Stomach (tissue), 4 donors: ENCODE measurements around the gene PEPD.

ENCODE experiments used
- POLR2A ChIP-seq, 4 donors: fragments of 450-650 bp; IDR thresholded peaks; one replicate each; pipeline ENCODE4 v1.6.1; 2016; ENCODE audit warnings: antibody characterized with exemption in 4 of 4, control low read depth in 2 of 4, mild to moderate bottlenecking in 1 of 4, moderate library complexity in 1 of 4
- TF ChIP-seq, protein P1 (sequence below), 7 experiments: fragments of 450-650 bp in 4 of 7; fragments of 200-600 bp in 3 of 7; sonication (generic) in 3 of 7; IDR thresholded peaks; one replicate each; pipeline ENCODE4 v1.5.1; 2016 to 2019; ENCODE audit warnings: antibody characterized with exemption in 7 of 7, control low read depth in 2 of 7, mild to moderate bottlenecking in 1 of 7

DNA sequence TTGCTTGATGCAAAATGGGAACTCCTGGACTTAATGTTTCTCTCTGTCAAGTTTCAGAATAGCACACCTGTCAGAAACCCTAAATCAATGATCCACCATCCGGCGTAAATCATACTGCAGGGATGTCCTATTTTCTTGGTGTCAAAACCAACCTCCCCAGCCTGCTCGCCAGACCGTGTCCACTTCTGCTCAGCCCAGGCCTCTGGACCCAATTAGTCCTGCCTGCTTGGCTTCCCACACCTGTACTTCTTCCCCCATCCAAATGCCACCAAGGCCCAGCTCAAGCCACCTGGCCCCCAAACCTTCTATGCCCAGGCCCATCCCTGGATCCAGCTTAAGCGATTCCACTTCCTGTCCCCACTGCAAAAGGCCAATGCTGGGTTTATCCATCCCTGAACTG is 25.1 kb upstream of the PEPD start:
- TF ChIP-seq, protein P1, sequence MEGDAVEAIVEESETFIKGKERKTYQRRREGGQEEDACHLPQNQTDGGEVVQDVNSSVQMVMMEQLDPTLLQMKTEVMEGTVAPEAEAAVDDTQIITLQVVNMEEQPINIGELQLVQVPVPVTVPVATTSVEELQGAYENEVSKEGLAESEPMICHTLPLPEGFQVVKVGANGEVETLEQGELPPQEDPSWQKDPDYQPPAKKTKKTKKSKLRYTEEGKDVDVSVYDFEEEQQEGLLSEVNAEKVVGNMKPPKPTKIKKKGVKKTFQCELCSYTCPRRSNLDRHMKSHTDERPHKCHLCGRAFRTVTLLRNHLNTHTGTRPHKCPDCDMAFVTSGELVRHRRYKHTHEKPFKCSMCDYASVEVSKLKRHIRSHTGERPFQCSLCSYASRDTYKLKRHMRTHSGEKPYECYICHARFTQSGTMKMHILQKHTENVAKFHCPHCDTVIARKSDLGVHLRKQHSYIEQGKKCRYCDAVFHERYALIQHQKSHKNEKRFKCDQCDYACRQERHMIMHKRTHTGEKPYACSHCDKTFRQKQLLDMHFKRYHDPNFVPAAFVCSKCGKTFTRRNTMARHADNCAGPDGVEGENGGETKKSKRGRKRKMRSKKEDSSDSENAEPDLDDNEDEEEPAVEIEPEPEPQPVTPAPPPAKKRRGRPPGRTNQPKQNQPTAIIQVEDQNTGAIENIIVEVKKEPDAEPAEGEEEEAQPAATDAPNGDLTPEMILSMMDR (IDR thresholded peaks at IDR 0.05) = no peak
- TF ChIP-seq POLR2A (IDR thresholded peaks at IDR 0.05) = no peak
